B cell (primary cell): ENCODE results near the gene XPC. TPM values are rescaled to one million over a fixed set of nuclear protein-coding genes. Genes with fewer than 3 reads are reported as not detected.

Experiments used
- ATAC-seq: fragments of 200-7000 bp; cut with Tn5 transposase; one replicate; pipeline ENCODE4 v1.10.0; 2021; ENCODE audit warnings: low read depth, mild to moderate bottlenecking, moderate number of reproducible peaks, moderate library complexity
- CTCF ChIA-PET: fragments of 350-600 bp; sonication (Branson Sonifier 250); formaldehyde crosslinking; loops from one replicate; lab custom pipeline; 2021; ENCODE audit warnings: antibody characterized with exemption, inconsistent platforms; lab: Charles Lee
- POLR2A ChIA-PET: fragments of 350-600 bp; sonication (Branson Sonifier 250); formaldehyde crosslinking; loops from one replicate; lab custom pipeline; 2021; ENCODE audit warnings: antibody characterized with exemption; lab: Charles Lee
- DNase-seq: peaks from one replicate; pipeline ENCODE4 v3.0.0; 2013
- H2AFZ ChIP-seq: 2 replicates; pipeline ENCODE4 v1.6.1; 2012; ENCODE audit warnings: mild to moderate bottlenecking, low read depth, low read length; ENCODE audit not compliant: insufficient read depth, poor library complexity, severe bottlenecking
- H3K27ac ChIP-seq, 2 donors: 1 replicate in 1 of 2; 2 replicates in 1 of 2; pipeline ENCODE4 v1.5.1; 2012 to 2013; ENCODE audit warnings: low read length in 2 of 2, mild to moderate bottlenecking in 2 of 2, moderate library complexity in 1 of 2
- H3K27me3 ChIP-seq, 4 experiments: fragments of 200-600 bp in 1 of 4; sonication (generic) in 1 of 4; replicated peaks in 1 of 4; 1 replicate in 2 of 4; 2 replicates in 2 of 4; pipeline versions ENCODE4 v1.6.1 to v1.7.0; 2013 to 2016; ENCODE audit warnings: low read length in 3 of 4, mild to moderate bottlenecking in 2 of 4, mixed read lengths in 1 of 4, moderate library complexity in 1 of 4; ENCODE audit not compliant: insufficient read depth in 4 of 4, control insufficient read depth in 3 of 4; ENCODE audit errors: control extremely low read depth in 1 of 4
- H3K36me3 ChIP-seq, 2 experiments: replicated peaks in 1 of 2; 1 replicate in 1 of 2; 2 replicates in 1 of 2; pipeline versions ENCODE4 v1.6.1 to v1.7.1; 2013; ENCODE audit warnings: low read length in 1 of 2; ENCODE audit not compliant: insufficient read depth in 2 of 2, control insufficient read depth in 1 of 2; ENCODE audit errors: control extremely low read depth in 1 of 2, extremely low read depth in 1 of 2
- H3K4me1 ChIP-seq, 2 donors: fragments of 200-600 bp in 1 of 2; sonication (generic) in 1 of 2; 1 replicate in 1 of 2; 2 replicates in 1 of 2; pipeline versions ENCODE4 v1.5.1 to v1.6.1; 2013 to 2017; ENCODE audit warnings: low read length in 2 of 2; ENCODE audit not compliant: control insufficient read depth in 2 of 2, insufficient read depth in 2 of 2
- H3K4me2 ChIP-seq: replicated peaks from 2 replicates; pipeline ENCODE3; 2012; ENCODE audit warnings: mild to moderate bottlenecking, low read depth, low read length; ENCODE audit not compliant: poor library complexity, severe bottlenecking
- H3K4me3 ChIP-seq, 5 experiments: fragments of 200-600 bp in 1 of 5; sonication (generic) in 1 of 5; 1 replicate in 3 of 5; 2 replicates in 2 of 5; pipeline versions ENCODE4 v1.5.1 to v1.7.0; 2011 to 2016; ENCODE audit warnings: low read length in 4 of 5, mild to moderate bottlenecking in 4 of 5, low read depth in 2 of 5, control low read depth in 1 of 5, moderate library complexity in 1 of 5; ENCODE audit not compliant: insufficient read depth in 1 of 5; ENCODE audit errors: control extremely low read depth in 1 of 5, extremely low read depth in 1 of 5
- H3K79me2 ChIP-seq: fragments of 200-600 bp; sonication (generic); one replicate; pipeline ENCODE4 v1.6.0; 2016; ENCODE audit warnings: low read length; ENCODE audit not compliant: control insufficient read depth, insufficient read depth
- H3K9ac ChIP-seq: fragments of 200-600 bp; sonication (generic); 2 replicates; pipeline ENCODE4 v1.6.1; 2017; ENCODE audit warnings: mild to moderate bottlenecking, low read length, moderate library complexity
- H3K9me3 ChIP-seq, 3 donors: one replicate each; pipeline versions ENCODE4 v1.6.1 to v1.7.1; 2013; ENCODE audit warnings: low read length in 2 of 3; ENCODE audit not compliant: control insufficient read depth in 2 of 3, insufficient read depth in 1 of 3; ENCODE audit errors: control extremely low read depth in 1 of 3
- H4K20me1 ChIP-seq: 2 replicates; pipeline ENCODE4 v1.6.0; 2012; ENCODE audit warnings: mild to moderate bottlenecking, low read length; ENCODE audit not compliant: insufficient read depth, control insufficient read depth, poor library complexity, severe bottlenecking
- H3K27ac Mint-ChIP-seq: one replicate; pipeline ENCODE4 v1.8.0; 2021; ENCODE audit warnings: mixed read lengths
- H3K27me3 Mint-ChIP-seq: one replicate; pipeline ENCODE4 v1.8.0; 2021; ENCODE audit warnings: mixed read lengths
- H3K4me1 Mint-ChIP-seq: one replicate; pipeline ENCODE4 v1.8.0; 2021; ENCODE audit warnings: mixed read lengths
- H3K4me3 Mint-ChIP-seq: one replicate; pipeline ENCODE4 v1.8.0; 2021; ENCODE audit warnings: mixed read lengths
- H3K9me3 Mint-ChIP-seq: one replicate; pipeline ENCODE4 v1.8.0; 2022; ENCODE audit warnings: mixed read lengths; ENCODE audit not compliant: insufficient read depth
- CTCF ChIP-seq: fragments of 200-600 bp; IDR thresholded peaks from one replicate; pipeline ENCODE4 v1.8.0; 2022; ENCODE audit warnings: antibody characterized with exemption, mild to moderate bottlenecking
- EZH2 ChIP-seq: IDR thresholded peaks from 2 replicates; pipeline ENCODE4 v1.6.1; 2012; ENCODE audit warnings: borderline replicate concordance, low read depth, mild to moderate bottlenecking, moderate library complexity, low read length; ENCODE audit not compliant: insufficient read depth, poor library complexity, severe bottlenecking
- WGBS: methylation state at CpG from one replicate; pipeline ENCODE4 v1.1.5; 2013; ENCODE audit warnings: missing lambda C conversion rate; ENCODE audit not compliant: insufficient coverage; 5-methylcytosine and 5-hydroxymethylcytosine counted together
- intact Hi-C: fragments of 100-400 bp; cut with micrococcal nuclease; formaldehyde crosslinking; loops from one replicate; pipeline ENCODE4 v1.10.0; 2022
- polyA plus RNA-seq: library from polyadenylated mRNA; depleted of rRNA; stranded (reverse); fragments of >200 nt; gene quantifications from 2 replicates; pipeline ENCODE4 v1.2.3, GENCODE V29; 2012
- total RNA-seq, 2 donors: library from RNA; stranded (reverse); fragments of 120-200 nt in 1 of 2; gene quantifications; 1 replicate in 1 of 2; 2 replicates in 1 of 2; pipeline versions ENCODE4 v1.2.3 to v1.2.4, GENCODE V29; 2013 to 2022

Gene XPC
- total and polyA plus RNA-seq, 2 donors (not counting 1 experiment from before 2014, with no cell fraction given): 22.5 to 67.6 TPM

- H3K4me3 ChIP-seq: no peak overlapping the region
- peaks cover 17% of the 10 kb centered on the region for H3K4me1 Mint-ChIP-seq
- H3K27ac ChIP-seq: peak overlapping the region in 1 of 2 donors; percentile 95
- no peak for DNase-seq
- no peaks in the 10 kb centered on the region for H3K79me2 ChIP-seq
- H3K36me3 ChIP-seq: peaks cover 0 to 58% of the 10 kb centered on the region in 2 experiments
- CTCF ChIA-PET: interaction anchor here (1.9 kb wide), 1 partner anchor 115 kb away, joined by 4 read pairs; no protein-coding TSS in a partner anchor
- WGBS: 100% methylated on average over 4 of the region's 5 CpGs
- H3K9me3 Mint-ChIP-seq: no peaks in the 10 kb centered on the region
- no peak for ATAC-seq
- intact Hi-C loops: no loop called here
- no peak overlapping the region for H3K4me2 ChIP-seq
- TF ChIP-seq EZH2: no peak
- no peak for TF ChIP-seq CTCF
- no peaks in the 10 kb centered on the region for H3K9me3 ChIP-seq
- no peak overlapping the region for H2AFZ ChIP-seq
- no peak overlapping the region for H3K9ac ChIP-seq
- POLR2A ChIA-PET: interaction anchor here (2.2 kb wide), 1 partner anchor 32 kb away, joined by 7 read pairs; the partner anchor contains the start of genes LSM3 and XPC
- H3K27ac Mint-ChIP-seq: peak overlapping the region; percentile 65
- peaks cover 18 to 21% of the 10 kb centered on the region in 2 donors for H3K4me1 ChIP-seq
- H3K27me3 Mint-ChIP-seq: no peaks in the 10 kb centered on the region
- no peaks in the 10 kb centered on the region for H3K27me3 ChIP-seq
- no peaks in the 10 kb centered on the region for H4K20me1 ChIP-seq
- H3K4me3 Mint-ChIP-seq: no peak overlapping the region
Observed at GRCh38 chr3:14147066-14147435, 31.4 kb downstream of the XPC start.

GRCh38 chr3:14146381-14147065 lies 31.9 kb downstream of the XPC start:
- 94% methylated on average over 10 of the region's 10 CpGs for WGBS
- no peak overlapping the region for H3K4me2 ChIP-seq
- no peak for TF ChIP-seq EZH2
- no peak for TF ChIP-seq CTCF
- Mint-ChIP-seq H3K4me1 (peaks cover 17% of the 10 kb centered on the region), H3K9me3 (no peaks in the 10 kb centered on the region), H3K27ac (peak overlapping the region; percentile 92), H3K27me3 (no peaks in the 10 kb centered on the region), H3K4me3 (no peak overlapping the region)
- no peaks in the 10 kb centered on the region for H3K9me3 ChIP-seq
- intact Hi-C loops: no loop called here
- ChIA-PET POLR2A (interaction anchor here (2.2 kb wide), 1 partner anchor 32 kb away, joined by 7 read pairs; the partner anchor contains the start of genes LSM3 and XPC), CTCF (interaction anchor here (0.7 to 1.9 kb wide), 3 partner anchors 22 to 115 kb away, joined by 3 to 4 read pairs (median 3); no protein-coding TSS in a partner anchor)
- H4K20me1 ChIP-seq: no peaks in the 10 kb centered on the region
- H3K36me3 ChIP-seq: peaks cover 0 to 62% of the 10 kb centered on the region in 2 experiments
- H3K9ac ChIP-seq: no peak overlapping the region
- H3K27me3 ChIP-seq: no peaks in the 10 kb centered on the region
- DNase-seq (no peak), ATAC-seq (no peak)
- no peaks in the 10 kb centered on the region for H3K79me2 ChIP-seq
- H2AFZ ChIP-seq: no peak overlapping the region
- peaks cover 18 to 21% of the 10 kb centered on the region in 2 donors for H3K4me1 ChIP-seq
- H3K27ac ChIP-seq: peak overlapping the region; percentile 81 to 95
- no peak overlapping the region for H3K4me3 ChIP-seq
